Lung microvascular endothelial cell (primary cell): Measurements from ENCODE around the gene CCT3. TPM values are rescaled to one million over a fixed set of nuclear protein-coding genes. Genes with fewer than 3 reads are reported as not detected.
"Not testable (repeated sequence)": the region's sequence is repeated elsewhere in the genome, so short reads cannot be mapped to it uniquely, and the experiment has no call there.

Source experiments
- DNase-seq, 2 donors: peaks; one replicate each; pipeline versions ENCODE4 v3.0.0 to v3.0.0-alpha.2; 2010; ENCODE audit warnings: low read depth in 2 of 2
- total RNA-seq: library from RNA; depleted of rRNA; stranded (reverse); fragments of >200 nt; gene quantifications from 2 replicates; pipeline ENCODE4 v1.2.1, GENCODE V29; 2014

The CCT3 gene
- 374 and 548 TPM in 2 replicates for total RNA-seq

GRCh38 chr1:156338180-156338976 is at the start of gene CCT3, which contains the start of gene TSACC:
TSS of gene CCT3 (minus strand) at chr1:156338292. CDS start at chr1:156338184, 108 bp downstream.
TSS of gene TSACC (plus strand) at chr1:156338526. CDS start at chr1:156339758, 1,232 bp downstream.
- peak; percentile 100 for DNase-seq

- DNase-seq: peak in 1 of 2 donors; percentile 37
Observed at GRCh38 chr1:156387870-156388173, 49.7 kb upstream of the CCT3 start.

GRCh38 chr1:156386949-156387869 is 49.1 kb upstream of the CCT3 start:
- DNase-seq: no peak

DNA sequence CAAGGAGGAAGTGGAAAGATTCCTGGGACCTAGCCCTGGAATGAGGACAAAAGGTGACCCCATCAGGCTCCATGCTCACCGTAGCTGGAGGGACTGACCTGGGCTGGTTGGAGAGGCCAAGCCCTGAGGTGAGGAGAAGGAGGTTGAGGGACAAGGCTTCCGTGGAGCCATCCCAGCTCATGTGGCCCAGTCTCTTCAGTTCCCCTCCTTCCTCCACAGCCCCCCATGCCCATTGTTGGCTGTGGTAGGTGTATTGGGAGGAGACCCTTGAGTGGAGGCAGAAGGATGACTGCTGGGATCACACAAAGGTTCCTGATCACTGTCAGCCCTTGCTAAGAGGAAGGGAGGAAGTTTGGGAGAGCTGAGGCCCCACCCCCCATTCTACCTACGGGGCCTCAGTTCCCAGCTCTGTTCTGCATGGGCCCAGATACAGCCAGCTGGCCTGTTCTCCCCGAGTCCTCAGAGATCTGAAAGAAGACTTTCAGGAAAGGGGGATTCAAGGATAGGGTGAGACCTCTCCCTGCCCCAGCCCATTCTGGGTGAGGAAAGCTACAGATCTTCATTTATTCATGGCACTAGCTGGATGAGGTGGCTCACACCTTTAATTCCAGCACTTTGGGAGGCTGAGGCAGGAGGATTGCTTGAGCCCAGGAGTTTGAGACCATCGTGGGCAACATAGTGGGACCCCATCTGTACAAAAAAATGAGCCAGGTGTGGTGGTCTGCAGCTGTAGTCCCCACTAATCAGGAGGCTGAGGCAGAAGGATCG is 48.2 kb upstream of the CCT3 start:
- DNase-seq: no peak

GRCh38 chr1:156385534-156386031 is 47.5 kb upstream of the CCT3 start:
- peak; percentile 59 to 75 for DNase-seq

GRCh38 chr1:156384658-156385057 is 46.6 kb upstream of the CCT3 start:
- DNase-seq: no peak

DNA sequence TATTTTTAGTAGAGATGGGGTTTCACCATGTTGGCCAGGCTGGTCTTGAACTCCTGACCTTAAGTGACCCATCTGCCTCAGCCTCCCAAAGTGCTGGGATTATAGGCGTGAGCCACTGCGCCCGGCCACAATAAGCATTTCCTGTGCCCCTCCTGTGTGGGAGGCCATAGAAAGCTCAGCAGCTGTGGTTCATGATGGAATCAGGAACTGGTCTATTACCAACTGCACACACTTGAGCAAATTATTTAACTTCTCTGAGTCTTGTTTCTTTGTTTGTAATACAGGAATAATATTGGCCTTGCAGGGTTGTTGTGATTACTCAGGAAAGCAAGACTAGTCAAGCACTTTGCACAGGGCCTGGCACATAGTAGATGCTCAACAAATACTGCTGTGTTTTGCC is 45.9 kb upstream of the CCT3 start:
- no peak for DNase-seq

- peak; percentile 63 to 76 for DNase-seq
Observed at GRCh38 chr1:156383023-156383422, 44.9 kb upstream of the CCT3 start.

- no peak for DNase-seq
Observed at GRCh38 chr1:156382561-156382960, 44.5 kb upstream of the CCT3 start.

- DNase-seq: peak in 1 of 2 donors; percentile 9
Observed at GRCh38 chr1:156379420-156380165, 41.5 kb upstream of the CCT3 start.

DNA sequence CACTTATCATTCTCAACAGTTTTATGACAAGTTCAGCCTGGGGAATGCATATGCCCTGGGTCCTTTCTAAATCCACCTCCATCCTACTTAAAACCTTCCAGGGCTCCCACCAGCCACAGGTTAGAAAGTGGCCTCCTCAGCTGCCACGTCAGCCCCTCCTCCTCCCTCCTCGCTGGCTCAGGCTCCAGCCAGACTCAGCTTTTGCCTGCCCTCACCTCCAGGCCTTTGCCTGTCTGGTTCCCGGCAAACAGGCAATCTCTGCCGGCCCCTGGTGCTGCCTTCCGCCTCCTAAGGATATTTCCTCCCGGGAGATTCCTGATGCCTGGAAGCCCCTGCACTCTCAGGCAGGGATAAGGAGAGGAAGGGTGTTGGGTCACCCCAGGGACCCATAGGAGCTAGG is 40.5 kb upstream of the CCT3 start:
- no peak for DNase-seq

DNA sequence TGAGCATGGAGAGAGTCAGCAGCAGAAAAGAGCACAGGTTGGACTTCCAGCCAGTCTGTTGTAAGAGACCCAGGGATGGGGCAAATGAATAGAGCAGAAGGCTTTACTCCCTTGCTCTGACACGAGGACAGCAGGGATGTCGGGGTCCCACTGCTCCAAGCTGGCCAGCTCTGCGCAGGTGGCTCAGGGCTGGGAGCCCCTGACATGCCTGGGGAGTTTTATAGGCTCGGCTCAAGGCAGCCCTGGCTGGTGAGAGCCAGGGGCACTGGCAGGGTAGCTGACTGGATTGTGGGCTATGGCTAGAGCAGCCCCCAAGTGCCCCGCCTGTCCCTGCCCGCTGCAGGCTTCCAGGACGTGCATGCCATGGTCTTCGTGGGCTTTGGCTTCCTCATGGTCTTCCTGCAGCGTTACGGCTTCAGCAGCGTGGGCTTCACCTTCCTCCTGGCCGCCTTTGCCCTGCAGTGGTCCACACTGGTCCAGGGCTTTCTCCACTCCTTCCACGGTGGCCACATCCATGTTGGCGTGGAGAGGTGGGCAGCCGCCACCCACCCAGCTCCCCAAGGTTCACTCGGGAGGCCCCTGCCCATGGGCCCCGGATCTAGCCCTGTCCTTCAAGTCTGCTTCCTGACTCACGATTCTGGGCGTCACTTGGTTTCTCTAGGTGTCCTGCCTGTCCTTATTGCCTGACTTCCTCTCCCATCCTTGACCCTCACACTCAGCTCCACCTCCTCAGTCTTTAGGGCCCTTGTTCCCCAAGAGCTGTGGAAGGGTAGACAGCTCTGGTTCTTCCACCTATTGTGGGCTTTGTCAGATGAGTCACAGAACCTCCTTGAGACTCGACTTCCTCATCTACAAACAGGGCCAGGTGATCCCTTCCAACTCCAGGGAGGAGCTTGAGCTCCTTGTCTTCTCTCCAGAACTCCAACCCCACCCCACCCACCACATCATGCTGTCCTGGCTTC is 39.1 kb upstream of the CCT3 start:
- no peak for DNase-seq

DNA sequence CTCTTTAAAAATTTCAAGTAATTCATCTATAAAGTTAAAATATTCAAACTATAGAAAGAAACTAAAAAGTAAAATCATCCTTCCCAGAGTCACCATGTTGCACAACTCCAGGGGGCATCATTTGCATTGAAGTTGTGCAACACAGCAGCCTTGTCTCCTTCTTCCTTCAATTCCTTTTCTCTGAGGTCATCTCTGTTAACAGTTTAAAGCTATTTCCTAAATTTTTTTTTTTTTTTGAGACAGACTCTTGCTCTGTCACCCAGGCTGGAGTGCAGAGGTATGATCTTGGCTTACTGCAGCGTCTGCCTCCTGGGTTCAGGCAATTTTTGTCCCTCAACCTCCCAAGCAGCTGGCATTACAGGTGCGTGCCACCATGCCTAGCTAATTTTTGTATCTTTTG is 38.1 kb upstream of the CCT3 start:
- no peak for DNase-seq

- DNase-seq: no peak
Observed at GRCh38 chr1:156373546-156373945, 35.5 kb upstream of the CCT3 start.

DNA sequence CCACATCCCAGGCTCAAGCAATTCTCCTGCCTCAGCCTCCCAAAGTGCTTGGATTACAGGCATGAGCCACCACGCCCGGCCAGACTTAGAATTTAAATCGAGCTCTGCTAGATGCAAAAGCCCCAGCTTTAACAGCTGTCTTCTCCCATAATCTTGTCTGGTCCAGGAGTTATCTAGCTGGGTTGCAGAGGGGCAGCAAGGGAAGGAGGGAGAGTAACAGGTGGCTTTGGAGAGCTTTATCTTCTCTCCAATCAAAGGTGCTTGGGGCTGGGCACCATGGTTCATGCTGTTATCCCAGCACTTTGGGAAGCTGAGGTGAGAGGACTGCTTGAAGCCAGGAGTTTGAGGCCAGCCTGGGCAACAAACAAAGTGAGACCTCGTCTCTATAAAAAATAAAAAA is 34.8 kb upstream of the CCT3 start:
- no peak for DNase-seq

- no peak for DNase-seq
Observed at GRCh38 chr1:156372265-156372586, 34.1 kb upstream of the CCT3 start.

- DNase-seq: peak in 1 of 2 donors; percentile 23
Observed at GRCh38 chr1:156371553-156372264, 33.6 kb upstream of the CCT3 start.

- DNase-seq: not testable (repeated sequence)
Observed at GRCh38 chr1:156369685-156370286, 31.7 kb upstream of the CCT3 start.
